SHP77 treated with DMSO at 0.1 percent for 48 hours (cell line): ENCODE measurements around the gene ARHGAP30.
A peak's percentile ranks its signal among the peaks of the same experiment; 100 is the strongest.
"Not testable (repeated sequence)": the region's sequence is repeated elsewhere in the genome, so short reads cannot be mapped to it uniquely, and the experiment has no call there.

Source experiments
- DNase-seq: peaks from one replicate; lab custom pipeline; 2025; lab: John Stamatoyannopoulos, UW

ARHGAP30 gene

DNA sequence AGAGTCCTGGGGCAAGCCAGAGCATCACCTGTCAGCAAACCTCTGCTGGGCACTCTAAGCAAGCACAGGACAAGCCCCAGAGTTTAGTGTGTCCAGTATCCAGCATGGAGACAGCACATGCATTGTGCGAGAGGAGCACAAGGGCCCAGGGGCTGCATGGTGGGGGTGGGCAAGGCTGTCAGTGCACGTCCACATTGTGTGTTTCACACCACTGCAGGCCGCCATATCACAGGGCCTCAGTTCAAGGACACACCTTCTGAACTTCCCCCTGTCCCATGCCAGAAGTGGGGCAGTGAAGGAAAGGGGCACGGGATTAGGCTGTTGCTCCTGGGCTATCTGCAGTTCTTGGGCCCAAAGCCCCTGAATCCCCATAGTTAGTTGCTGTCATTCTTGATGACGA is 30.1 kb downstream of the ARHGAP30 start:
- DNase-seq = no peak

DNA sequence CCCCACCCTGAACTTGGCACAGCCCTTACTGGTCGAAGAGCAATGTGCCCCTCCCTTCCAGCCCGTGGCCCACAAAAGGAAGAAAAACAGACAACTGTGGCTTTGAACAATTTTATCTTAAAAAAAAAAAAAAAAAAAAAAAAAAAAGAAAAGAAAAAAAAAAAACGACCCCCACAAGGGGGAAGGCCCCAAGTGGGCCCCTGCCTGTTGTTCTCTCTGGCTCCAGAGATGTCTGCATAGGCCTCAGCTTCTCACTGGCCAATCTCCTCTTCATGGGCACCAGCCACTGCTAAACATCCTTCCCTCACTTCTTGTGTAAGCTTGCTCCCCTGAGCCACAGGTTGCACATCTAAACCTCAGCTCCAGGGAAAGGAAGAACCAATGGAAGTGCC is 30.5 kb downstream of the ARHGAP30 start:
- no peak for DNase-seq

DNA sequence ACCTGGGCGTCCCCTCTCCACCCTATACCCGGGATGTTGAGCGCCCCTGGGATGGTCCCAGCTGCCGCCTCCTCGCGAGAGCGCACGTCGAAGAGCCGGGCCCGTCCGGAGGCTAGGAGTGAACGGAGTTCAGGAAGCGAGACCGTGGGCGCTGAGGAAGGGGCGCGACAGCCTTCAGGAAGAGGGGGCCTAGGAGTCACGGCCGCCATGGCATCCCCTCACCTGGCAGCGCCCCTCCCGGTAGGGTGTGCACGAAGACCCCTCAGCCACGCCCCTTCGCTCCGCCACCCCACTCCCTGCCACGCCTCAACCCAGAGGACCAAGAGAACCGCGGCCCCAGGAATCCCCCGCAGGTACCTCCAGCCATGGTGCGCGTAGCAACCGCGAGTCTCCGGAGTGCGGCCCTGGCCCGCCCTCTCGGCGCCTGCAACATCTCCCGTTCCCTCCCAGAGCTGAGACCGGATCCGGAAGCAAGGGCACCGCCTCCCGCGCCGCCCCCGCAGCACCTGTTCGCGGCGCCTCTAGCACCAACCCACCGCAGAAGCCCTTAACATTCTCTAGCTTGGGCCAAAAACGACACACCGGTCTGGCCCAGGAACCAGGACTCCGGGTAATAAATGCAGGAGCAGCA is 31.1 kb downstream of the ARHGAP30 start, which contains the start of gene TSTD1:
Gene TSTD1 (minus strand): TSS at position 442 of the 631 bp plus-strand sequence. CDS start 75 bp downstream, at position 367.
- peak; percentile 62 for DNase-seq

DNA sequence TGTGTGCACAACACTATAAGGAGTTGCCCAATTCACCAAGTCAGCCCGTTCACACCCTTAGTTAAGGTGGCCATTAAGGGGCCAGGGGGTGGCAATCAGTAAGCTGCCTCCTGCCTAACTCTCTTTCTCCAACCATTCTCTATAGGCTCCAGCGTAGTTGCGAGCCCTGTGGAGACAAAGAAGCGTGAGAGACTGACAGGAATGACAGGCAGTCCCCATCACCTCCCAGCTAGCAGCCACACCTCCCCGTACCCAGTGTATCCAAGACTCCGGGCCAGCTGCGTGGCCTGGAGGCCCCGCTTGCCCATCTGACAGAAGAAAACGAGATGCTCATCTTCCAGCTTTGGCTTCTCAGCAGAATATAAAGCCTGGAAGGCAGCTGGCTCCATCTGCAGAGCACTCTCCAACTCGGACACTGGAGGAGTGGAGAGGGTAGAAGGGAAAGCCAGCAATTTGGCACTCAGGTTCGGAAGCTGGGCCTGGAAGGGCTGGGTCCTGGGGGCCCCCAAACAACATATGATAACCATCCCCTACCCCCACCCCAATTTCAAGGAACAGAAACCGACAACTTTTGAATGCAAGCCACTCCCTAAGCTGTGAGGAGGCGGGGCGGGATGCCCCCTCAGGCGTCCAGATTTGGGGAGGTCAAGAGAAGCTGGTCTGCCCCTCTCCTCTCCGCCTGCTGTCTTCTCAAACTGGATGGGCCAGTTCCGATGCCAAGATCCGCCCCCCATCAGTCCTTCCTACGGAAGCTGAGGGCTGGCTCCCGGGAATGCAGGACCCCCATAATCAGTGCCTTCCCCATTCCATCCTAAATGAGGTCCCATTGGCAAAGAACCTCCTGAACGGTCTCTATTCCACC is 31.8 kb downstream of the ARHGAP30 start:
- no peak for DNase-seq

DNA sequence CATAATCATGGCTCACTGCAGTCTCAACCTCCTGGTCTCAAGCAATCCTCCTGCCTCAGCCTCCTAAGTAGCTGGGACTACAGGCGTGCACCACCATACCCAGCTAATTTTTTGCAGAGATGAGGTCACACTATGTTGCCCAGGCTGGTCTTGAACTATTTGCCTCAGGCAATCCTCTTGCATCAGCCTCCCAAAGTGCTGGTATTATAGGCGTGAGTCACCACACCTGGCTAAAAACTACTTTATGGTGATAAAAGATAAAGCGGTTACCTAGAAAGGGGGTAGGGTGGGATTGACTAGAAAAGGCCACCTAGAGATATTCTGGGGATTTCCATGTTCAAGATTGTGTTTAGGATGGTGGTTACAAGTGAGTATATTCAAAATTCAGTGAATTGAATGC is 35.9 kb downstream of the ARHGAP30 start:
- no peak for DNase-seq

DNA sequence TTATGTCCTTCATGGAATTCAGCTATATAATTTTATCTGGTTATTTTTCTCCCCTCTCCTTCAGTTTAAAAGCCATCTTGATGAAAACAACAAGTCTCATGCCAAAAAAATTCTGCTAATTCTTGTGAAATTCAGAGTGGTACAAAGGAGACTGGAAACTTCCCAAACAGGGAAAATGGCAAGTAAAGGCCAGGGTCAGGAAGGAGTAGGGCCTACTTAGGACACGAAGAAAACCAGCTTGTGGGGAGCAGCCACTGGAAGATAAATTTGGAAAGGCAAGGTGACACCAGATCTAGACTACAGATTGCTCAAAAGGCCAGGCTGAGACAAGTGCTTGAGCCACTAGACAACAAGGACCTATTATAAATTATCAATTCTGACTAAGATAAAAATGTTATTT is 37.3 kb downstream of the ARHGAP30 start:
- no peak for DNase-seq

DNA sequence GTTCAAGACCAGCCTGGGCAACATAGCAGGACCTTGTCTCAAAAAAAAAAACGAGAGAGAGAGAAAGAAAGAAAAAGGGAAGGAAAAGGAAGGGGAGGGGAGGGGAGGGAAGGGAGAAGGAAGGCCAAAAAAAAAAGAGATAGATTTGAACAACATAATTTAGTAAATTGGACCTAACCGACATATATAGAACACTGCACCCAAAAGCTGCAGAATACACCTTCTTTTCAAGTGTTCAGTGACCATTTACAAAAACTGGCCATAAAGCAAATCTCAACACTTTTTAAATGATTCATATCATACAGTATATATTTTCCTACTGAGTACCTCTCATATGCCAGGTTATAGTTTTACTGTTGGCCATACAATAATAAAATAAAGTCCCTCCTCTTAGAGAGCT is 37.8 kb downstream of the ARHGAP30 start:
- no peak for DNase-seq

DNA sequence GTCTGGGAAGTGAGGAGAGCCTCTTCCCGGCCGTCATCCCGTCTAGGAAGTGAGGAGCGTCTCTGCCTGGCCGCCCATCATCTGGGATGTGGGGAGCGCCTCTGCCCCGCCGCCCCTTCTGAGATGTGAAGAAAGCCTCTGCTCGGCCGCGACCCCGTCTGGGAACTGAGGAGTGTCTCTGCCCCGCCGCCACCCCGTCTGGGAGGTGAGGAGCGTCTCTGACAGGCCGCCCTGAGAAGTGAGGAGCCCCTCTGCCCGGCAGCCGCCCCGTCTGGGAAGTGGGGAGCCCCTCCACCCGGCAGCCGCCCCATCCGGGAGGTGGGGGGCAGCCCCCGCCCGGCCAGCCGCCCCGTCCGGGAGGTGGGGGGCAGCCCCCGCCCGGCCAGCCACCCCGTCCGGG is 40.2 kb downstream of the ARHGAP30 start:
- DNase-seq = not testable (repeated sequence)

DNA sequence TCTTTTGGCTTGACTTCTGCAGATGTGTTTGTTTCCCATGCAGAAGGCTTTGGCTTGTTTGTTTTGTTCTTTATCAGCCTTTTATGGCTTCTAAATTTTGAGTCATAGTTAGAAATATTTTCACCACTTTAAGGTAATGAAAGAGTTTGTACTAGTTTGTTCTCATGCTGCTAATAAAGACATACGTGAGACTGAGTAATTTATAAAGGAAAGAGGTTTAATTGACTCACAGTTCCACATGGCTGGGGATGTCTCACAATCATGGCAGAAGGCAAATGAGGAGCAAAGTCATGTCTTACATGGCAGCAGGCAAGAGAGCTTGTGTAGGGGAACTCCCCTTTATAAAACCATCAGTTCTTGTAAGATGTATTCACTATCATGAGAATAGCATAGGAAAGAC is 42.7 kb downstream of the ARHGAP30 start:
- DNase-seq = not testable (repeated sequence)

DNA sequence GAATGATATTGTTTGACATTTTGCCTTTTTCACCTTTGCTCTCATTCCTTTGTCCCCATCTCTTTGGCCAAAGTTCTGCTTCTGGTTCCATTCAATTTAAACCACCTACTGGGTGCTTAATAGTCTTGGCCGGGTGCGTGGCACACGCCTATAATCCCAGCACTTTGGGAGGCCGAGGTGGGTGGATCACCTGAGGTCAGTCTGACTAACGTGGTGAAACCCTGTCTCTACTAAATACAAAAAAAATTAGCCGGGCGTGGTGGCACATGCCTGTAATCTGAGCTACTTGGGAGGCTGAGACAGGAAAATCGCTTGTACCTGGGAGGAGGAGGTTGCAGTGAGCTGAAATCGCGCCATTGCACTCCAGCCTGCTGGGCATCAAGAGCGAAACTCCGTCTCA is 47.3 kb downstream of the ARHGAP30 start:
- DNase-seq = not testable (repeated sequence)

DNA sequence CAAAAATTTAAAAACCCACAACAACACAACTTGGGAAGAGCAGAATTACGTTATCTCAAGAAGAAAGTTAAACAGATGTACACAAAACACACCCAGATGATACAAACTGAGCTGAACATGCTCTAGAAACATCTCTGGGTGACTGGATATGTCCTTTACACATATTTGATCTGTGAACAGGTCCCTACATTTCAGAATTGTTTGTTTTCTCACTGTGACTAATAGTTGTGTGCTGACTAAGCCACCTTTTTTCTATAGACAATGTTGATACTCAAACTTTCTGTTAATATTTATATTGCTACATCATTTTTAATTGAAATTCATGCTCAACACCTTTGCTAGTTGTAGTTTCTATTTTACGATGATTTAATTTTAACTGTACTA is 47.7 kb downstream of the ARHGAP30 start:
- no peak for DNase-seq

DNA sequence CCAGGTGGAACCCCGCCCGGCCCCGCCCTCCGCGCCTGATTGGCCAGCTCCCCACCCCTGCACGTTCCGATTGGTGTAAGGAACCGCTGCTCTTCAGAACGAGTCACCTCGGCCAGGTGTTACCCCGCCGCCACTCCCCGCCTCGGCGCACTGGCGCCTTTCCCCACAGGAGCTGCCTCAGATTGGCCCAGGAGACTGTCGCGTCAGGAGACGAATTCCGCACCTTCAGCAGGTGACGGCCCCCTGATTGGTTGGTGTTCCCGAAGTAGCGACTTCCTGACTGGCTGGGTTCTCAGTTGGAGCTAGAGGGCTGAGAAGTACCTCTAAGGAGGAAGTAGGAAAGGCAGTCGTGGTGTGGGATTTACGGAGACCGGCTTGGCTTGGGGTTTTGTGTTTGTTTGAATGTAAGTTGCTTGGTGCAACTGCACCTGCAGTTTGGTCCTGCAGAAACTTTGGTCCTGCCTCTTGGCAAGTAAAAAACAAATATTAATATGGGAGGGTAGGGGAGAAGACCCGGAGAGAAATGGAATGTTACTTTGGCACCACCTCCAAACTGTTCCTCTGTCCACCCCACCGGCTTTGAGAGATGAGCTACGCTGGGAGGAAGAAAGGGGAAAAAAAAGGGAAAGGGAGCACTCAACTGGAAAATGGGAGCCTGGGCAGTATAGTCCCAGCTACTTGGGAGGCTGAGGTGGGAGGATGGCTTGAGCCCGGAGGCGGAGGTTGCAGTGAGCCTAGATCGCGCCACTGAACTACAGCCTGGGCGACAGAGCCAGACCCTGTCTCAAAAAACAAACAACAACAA is 48.3 kb downstream of the ARHGAP30 start:
- peak; percentile 92 for DNase-seq

DNA sequence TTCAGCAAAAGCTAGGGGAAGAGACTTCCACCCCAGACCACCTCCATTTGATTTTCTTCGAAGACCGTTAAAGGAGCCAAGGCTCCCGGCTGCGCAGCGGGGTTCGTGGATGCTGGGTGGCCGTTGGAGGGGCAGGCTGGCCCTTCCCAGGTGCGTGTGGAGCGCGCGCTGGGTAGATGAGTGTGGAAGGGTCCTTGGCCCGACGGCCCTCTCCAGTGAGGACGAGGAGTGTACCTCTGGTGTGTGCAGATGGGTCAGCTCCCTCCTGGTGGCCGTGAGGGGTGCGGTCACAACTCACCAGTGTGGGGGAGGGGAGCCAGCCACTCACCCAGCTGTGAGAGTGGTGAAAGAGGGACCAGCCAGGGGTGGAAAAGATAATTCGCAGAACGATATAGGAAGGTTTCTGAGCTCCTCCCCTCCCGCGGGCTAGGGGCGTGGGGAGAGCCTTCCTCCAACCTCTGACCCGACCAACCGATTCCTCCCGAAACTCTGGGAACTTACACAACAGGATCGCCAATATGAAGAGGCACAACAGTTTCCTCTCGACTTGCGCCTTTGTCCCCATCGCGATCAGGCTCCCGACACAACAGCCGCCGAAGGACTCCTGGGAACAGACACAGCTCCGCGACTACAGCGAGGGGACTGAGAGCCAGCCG is 49.1 kb downstream of the ARHGAP30 start, which contains the start of gene F11R:
Gene F11R (minus strand): TSS at position 644 of the 656 bp plus-strand sequence. CDS start 79 bp downstream, at position 565.
- DNase-seq = no peak

DNA sequence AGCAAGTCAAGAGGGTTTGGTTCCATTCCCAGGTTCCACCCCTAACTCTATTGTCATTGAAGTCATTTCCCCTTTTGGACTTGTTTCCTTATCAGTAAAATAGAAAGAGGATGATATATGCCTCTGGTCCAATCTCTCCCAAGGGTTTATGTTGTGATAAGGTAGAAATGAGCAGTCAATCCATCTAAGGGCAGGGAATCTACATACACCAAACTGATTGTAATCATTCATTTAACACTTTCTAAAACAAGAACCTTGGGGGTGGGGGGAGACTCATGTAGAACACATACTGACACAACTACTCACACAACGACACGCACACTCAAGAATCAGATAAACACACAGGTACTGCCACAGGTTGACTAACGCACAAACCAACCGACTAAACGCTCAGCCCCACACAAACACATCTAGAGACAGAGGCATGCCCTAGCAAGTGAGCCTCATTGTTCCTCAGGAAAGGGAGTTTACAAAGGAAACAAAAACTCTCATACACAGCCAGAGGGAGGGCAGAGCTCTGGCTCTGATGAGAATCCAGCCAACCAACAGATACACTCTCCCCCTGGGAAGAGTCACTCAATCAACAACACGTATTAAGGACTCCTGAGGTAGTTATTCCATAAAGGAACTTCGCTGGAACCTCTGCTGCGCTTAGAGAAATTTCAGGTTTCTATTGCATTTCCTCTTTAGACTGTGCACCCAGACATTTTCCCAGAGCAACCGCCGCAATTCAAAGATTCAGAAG is 49.8 kb downstream of the ARHGAP30 start:
- peak; percentile 34 for DNase-seq

DNA sequence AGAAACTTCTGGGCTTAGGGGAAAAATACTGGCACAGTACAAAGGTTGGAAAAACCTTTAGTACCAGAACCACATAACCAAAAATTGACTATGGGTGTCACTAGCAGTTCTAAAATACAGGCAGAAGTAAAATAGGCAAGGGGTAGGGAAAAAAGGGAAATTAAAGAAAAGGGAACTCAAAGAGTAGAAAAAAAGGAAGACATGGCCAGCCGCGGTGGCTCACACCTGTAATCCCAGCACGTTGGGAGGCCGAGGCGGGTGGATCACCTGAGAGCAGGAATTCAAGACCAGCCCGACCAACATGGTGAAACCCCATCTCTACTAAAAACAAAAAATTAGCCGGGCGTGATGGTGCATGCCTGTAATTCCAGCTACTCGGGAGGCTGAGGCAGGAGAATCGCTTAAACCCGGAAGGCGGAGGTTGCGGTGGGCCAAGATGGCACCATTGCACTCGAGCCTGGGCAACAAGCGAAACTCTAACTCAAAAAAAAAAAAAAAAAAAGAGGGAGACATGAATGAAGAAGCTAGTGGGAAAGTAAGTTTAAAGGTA is 50.5 kb downstream of the ARHGAP30 start:
- DNase-seq = not testable (repeated sequence)

DNA sequence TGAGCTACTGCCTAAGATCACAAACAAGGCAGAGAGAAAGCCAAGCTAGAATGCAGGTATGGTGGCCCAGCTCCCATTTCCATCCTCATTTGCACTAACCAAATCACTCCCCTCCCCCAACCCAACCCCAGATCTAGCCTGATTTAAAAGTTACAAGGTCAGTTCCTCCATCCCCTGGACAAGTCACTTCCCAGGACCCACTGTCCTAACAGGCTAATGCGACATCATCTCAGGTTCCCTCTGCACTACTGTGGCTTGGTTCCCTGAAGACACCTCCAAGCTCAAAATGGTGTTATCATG is 51.1 kb downstream of the ARHGAP30 start:
- no peak for DNase-seq

DNA sequence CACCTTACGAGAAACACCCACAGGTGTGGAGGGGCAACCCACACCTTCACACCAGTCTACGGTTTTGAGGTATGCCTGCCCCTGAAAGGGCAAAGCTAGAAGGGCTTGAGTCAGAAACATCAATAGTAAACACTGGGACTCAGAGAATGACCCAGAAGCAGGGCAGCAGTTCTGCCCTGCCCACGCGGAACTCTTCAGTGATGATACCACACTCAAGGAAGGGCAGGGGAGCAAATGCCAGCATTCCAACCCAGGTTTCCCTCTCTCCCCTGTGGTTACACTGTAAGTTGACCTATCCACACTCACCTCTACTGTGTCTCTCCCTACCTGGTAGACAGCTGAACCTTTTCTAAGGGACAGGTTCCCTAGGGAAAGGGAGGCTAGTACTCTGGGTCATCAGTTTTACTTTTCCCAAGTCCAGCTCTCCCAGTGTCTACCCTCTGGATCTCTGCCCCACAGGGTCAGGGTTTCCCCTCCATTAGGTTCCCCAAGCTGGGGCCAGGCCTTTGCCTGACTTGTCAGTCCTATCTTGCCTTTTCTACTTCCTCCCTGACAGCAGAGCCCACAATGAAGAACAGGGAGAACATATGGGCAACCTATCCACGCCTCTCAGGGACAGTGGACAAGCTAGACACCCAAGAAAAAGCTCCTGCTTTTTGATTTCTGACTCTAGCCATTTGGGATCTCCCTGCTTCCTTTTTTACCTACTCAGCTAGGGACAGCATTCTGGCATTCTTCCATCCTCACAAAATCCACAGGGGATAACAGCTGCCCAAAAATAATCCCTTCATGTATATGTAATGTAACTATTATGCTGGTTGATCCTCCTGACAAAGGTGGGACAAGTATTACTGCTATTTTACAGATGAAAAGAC is 51.7 kb downstream of the ARHGAP30 start:
- DNase-seq = no peak

DNA sequence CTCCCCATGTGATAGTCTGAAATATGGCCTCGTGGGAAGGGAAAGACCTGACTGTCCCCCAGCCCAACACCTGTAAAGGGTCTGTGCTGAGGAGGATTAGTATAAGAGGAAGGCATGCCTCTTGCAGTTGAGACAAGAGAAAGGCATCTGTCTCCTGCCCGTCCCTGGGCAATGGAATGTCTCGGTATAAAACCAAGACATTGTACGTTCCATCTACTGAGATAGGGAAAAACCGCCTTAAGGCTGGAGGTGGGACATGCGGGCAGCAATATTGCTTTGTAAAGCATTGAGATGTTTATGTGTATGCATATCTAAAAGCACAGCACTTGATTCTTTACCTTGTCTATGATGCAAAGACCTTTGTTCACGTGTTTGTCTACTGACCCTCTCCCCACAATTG is 52.5 kb downstream of the ARHGAP30 start:
- DNase-seq = not testable (repeated sequence)

DNA sequence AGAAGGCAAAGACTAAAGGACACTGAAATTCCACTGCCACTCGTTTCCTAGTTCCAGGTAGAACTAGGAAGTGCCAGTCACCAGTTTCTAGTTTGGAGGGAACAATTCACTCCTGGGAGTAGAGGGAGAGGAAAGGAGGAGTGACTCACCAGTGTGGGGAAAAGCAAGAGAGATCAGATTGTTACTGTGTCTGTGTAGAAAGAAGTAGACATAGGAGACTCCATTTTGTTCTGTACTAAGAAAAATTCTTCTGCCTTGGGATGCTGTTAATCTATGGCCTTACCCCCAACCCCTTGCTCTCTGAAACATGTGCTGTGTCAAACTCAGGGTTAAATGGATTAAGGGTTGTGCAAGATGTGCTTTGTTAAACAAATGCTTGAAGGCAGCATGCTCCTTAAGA is 53.0 kb downstream of the ARHGAP30 start:
- DNase-seq = not testable (repeated sequence)
